SKM-1 (cell line): ENCODE results near the gene KEL.
A peak's percentile ranks its signal among the peaks of the same experiment; 100 is the strongest.
"Not testable (repeated sequence)": the region's sequence is repeated elsewhere in the genome, so short reads cannot be mapped to it uniquely, and the experiment has no call there.

Experiments
- DNase-seq: peaks from one replicate; lab custom pipeline; 2025; ENCODE audit not compliant: unreplicated experiment; lab: John Stamatoyannopoulos, UW

The KEL gene

GRCh38 chr7:142961973-142962926, at the start of gene KEL:
Gene KEL, minus strand, starts transcription at chr7:142962363. Its CDS starts 157 bp downstream, at chr7:142962206.
- no peak for DNase-seq

DNA sequence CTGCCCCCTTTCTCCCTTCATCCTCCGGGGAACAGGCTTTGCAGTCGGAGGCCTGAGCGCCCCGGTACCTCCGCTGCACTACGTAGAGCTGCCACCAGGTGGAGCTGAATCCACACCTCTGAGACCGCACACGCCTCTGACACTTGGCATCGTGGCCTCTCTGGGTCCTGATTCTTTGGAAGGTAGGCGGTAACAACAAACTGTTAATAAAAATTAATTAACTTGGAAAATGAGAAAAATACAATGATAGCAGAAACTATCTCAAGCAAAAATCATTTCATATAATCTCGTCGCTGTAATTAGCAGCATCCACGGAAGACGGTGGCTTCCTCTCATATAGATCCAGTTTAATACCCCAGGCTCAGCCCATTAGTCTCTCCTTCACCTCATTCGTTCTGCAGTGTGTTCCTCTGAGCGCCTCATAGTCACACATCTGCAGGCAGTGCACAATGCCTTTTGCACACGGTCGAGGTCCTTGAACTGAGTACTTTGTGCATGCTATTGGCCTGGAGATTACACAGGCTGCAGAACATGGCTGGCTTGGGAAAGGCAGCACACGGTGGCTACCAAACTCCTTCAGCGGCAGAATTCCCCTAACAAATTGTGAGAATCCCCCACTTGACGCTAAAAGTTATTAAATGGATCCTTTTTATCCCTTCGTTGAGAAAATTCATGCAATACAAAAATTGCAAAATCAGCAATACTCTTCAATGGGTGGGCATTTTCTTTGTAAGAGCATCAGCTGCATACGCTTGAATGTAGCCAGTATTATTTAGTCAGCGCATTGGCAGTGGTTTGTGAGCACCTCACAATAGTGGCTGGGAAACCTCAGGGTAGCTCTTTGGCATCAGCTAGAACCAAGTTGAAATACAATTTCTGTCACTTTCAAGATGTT, 46.1 kb upstream of the KEL start:
- peak; percentile 75 for DNase-seq

DNA sequence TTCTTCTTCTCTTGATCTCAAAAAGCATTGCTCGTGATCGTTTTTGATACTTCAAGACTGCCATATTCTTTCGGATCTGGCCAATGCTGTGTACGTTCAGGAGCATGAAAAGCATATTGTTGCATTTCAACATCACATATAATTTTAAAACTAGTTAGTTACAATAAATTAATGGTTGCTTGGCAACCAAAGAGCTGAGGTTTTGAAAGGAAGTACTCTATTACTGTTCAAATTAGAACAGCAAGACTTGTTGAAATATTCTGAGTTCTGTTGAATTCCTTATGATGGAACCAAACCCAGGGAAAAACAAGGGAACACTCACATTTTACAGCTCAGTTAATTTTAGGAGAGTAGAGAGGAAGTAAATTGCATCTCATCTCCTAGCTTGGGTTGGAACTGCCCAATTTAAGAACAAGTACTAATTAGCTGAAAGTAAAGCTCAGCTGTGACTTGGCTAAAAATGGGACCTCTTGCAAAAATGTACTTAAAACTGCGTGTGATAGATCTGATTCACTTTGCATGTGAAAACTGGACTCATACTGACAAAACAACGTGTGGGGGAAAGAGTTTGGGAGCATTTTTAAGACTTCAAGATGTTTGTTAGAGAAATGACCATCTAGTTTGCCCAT, 43.6 kb upstream of the KEL start:
- no peak for DNase-seq

- peak; percentile 75 for DNase-seq
Observed at GRCh38 chr7:143003393-143004051, 41.4 kb upstream of the KEL start.

DNA sequence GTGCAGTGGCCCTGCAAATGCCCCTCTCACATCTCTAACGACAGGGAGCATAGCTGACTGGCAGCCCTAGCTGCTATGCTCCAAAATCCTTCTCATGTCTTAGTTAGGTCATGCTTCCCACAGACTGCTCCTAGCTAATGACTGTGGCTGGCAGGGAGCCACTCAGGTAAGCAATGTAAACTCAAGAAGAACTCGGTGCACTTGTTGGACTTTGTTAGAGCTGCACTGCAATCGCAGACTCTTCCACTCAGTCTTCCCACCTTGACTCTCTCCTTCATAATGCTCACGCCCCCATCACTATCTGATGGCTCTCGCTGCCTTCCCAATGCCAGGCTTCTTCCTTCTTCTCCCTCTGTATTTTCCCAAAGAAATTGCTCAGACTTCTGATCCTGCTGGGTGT, 40.7 kb upstream of the KEL start:
- no peak for DNase-seq

- DNase-seq: no peak
Observed at GRCh38 chr7:143002106-143002505, 39.9 kb upstream of the KEL start.

- no peak for DNase-seq
Observed at GRCh38 chr7:143000648-143001047, 38.5 kb upstream of the KEL start.

DNA sequence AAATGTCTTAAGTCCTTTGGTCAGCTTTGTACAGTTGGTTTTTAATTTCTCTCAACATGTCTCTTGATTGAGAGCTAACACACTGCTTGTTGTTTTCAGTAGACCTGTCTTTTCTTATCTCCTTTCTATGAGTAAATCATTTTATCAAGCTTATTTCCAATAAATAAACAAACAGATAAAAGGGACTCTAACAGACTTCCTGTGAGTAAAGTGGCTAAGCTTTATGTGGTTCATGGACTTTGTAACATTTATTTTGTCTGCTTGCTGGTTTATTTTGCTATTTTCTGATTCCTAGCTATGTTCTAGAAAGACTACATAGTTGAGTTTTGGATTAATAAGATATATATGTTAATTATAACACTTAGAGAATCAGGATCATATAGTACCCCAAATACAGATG, 37.6 kb upstream of the KEL start:
- no peak for DNase-seq

DNA sequence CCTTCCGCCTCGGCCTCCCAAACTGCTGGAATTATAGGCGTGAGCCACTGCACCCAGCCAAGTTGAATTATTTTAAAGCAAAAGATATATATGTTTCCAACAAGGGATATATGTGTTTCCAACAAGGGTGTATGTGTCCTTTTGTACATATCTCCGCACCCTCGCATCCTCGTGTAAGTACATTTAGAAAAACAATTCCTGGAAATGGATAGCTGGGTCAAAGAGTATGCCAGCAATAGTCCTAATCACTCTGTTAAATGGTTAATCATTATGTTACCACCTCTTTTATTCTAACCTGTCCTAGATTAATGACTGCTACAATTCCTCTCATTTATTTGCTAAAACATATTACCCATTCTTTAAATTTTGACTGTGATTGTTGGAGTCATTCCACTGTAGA, 36.8 kb upstream of the KEL start:
- no peak for DNase-seq

DNA sequence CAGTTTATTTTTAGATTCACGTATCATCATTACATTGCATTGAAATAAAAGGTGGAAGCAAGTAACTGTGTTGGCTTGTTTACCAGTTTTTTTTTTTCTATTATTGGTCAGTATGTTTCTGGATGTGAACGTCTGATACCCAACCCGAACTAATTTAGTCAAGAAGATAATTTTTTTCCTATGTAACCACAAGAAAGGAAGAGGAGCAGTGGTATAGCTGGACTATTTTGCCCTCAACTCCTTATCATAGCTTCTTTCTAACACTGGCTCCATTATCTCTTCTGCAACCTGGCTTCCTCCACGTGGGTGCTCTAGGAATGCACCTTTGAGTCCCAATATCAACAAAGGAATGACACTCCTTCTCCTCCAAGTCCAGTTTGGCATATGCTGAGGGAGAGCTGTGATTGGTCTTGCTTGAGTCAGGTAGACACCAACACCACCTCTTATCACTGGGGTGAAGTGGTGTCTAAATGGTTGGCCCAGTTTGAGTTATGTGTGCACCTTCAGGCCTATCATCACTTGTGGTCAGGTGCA, 35.4 kb upstream of the KEL start:
- DNase-seq: no peak

DNA sequence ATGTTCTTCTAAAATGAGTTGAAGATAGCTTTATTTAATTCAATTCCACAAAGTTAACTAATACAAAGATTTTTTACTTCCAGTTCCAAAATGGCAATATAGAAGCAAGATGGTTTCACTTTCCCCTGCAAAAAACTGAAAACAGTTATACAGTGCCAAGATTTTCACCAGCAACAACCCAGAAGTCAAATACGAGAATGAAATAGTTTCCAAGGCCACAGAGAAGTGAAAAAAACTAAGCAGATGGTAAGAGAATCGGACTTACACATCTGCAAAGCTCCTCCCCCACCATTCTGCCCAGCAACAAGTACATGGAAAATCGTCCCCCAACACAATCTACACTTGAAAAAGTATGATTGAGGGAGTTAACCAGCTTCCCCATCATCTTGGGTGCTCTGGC, 30.3 kb upstream of the KEL start:
- DNase-seq: no peak

DNA sequence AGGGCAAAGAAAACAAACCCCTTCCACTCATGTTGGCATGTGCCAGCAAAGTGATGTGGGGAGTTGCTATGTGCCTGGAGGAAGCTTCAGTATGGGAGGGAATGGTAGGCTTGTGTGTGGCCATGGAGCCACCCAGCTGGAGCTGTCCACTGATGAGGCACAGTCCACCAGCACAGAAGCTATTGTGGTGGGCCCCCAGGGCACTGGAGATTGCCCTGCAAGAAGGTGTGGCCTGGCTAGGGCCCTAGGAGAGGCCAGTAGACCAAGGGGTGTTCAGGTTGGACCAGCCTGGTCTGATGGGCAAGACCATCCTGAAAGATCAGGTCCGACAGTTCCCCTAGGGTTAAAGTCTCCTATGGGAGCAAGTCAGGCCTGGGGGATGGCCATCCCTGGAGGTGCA, 22.1 kb upstream of the KEL start:
- DNase-seq: no peak

DNA sequence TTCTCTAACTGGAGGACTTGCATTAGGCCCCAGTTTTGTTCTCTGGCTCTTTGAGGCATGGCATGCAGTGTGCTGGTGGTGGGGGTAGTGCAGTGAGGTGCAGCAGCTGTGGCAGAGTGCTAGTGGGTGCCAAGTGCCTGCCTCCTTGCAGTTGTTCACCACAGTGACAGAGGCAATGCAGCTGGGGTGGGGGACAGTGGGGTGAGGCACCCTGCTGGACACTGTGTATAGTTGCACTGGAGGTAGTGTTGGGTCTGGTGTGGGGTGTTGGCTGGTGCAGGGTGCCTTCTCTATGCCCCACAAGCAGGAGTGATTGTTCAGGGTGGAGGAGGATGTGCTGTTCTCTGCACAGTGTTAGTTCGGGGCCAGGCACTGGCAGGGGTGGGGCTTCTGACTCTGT, 21.7 kb upstream of the KEL start:
- no peak for DNase-seq

DNA sequence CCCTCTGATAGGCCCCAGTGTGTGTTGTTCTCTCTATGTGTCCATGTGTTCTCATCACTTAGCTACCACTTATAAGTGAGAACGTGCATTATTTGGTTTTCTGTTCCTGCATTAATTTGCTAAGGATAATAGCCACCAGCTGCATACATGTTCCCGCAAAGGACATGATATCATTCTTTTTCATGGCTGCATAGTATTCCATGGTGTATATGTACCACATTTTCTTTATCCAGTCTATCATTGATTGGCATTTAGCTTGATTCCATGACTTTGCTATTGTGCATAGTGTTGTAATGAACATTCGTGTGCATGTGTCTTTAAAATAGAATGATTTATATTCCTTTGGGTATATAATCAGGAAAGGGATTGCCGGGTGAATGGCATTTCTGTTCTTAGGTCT, 16.2 kb upstream of the KEL start:
- not testable (repeated sequence) for DNase-seq

DNA sequence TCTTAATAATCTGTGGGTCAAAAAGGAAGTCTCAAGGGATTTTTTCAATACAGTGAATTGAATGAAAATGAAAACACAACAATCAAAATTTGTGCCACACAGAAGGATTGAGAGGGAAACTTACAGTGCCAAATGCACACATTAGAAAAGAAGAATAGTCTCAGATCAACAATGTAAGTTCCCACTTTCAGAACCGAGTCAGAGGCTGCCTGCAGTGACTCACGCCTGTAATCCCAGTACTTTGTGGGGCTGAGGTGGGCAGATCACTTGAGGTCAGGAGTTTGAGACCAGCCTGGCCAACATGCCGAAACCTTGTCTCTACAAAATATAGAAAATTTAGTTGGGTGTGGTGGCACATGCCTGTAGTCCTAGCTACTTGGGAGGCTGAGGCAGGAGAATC, 12.5 kb upstream of the KEL start:
- DNase-seq: no peak

DNA sequence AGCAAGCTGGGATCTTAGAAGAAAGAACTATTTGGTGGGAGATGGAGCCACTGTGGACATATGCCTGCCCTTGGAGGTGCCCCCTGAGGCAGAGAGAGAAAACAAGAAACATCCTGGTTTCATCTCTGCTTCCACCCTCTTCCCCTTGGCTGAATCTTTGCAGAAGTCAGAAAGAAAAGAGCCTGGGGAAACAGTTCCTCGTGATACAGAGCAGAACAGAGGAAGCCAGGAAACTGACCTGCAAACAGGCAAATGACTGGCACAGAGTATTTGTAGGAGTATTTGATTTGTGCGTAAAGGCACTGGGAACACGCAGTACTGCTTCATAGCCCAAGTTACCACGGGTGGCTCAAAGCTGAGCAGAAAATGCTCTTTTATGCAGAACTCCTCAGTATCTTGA, 7.0 kb upstream of the KEL start:
- no peak for DNase-seq

GRCh38 chr7:142968229-142968628, 6.1 kb upstream of the KEL start:
- peak; percentile 49 for DNase-seq

- DNase-seq: no peak
Observed at GRCh38 chr7:142964502-142965246, 2.5 kb upstream of the KEL start.

- DNase-seq: no peak
Observed at GRCh38 chr7:142963993-142964392, 1.8 kb upstream of the KEL start.

GRCh38 chr7:142962991-142963390, 828 bp upstream of the KEL start:
- no peak for DNase-seq
